GM19452 (cell line): Measurements from ENCODE around the gene PTPRK.
A peak's percentile ranks its signal among the peaks of the same experiment; 100 is the strongest.

Experiments used
- ATAC-seq: cut with Tn5 transposase; IDR thresholded peaks from one replicate; pipeline ENCODE4 v1.9.1; 2021; ENCODE audit not compliant: unreplicated experiment

Gene PTPRK

DNA sequence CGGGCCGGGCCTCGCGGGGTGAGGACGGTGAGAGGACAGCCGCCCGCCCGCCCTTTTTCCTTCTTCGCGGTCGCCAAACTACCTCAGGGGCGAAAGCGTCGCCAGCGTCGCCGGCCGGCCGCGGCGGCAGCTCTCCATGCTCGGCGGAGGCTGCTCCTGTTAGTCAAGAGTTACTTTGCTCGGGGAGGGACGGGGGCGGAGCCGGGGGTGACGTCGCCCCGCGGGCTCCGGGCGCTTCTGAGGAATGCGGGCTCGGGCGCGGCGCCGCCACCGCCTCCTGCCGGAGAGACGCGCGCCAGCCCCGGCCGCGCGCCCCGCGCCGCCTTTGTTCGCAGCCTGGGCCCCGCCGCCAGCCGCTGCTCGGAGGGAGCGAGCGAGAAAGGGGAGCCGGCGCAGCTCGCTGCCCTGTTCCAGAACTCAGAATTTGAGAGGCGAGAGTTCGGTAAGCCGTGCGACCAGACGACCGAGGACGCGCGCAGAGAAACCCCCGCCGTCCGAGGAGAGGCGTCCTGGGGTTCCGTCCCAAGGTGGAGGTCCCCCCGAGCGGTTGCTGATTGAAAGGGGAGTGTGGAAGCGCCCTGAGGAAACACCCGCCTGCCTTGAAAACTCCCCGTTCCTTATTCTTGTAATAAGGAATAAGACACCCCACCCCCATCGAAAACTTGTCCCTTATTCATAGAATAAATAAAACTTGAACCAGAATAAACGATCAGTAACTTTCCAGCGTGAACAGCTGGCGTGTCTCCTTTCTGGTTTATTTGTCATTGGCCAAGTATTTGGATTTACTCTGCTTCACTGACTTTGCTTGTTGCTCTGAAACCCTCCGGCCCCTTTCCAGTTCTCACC is at the start of gene PTPRK:
TSS of gene PTPRK (minus strand) at position 164 of the 846 bp plus-strand sequence. CDS start 241 bp downstream, outside the sequence.
- ATAC-seq, result peak; percentile 83

DNA sequence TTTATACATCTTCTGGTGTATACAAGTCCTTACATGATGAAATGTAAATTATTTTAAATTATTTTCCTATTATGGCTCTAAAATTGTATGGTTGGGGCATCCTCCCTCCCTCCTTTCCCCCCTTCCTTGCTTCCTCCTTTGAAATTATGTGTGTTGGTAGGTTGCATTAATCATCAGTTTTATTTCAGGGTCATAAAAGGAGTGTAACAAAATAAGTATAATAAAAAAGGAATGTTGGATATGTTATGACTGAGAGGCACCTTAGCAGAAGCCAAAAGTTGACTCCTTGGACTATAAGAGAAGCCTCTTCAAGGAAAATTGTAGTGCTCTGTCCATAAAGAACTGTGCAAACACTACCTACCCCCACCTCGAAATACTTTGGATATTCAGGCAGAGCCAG is 46.6 kb upstream of the PTPRK start:
- no peak for ATAC-seq

DNA sequence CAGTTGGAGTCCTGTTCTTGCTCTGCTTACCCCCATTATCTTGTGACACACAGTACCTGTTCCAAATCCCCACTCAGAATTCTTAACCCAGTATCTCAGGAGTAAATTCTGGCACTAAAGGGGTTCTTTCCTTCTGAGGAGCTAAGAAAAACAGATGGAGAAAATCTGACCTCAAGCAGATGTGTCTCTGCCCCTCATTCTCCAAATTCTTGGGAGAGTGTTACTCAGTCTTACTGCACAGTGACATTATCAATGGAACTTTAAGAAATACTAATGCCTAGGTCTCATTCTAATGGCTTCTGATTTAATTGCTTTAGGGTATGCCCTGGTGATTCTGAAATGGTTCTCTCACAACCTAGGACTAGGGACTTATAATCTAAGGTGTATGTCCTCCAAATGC is 40.6 kb upstream of the PTPRK start:
- ATAC-seq, result no peak

DNA sequence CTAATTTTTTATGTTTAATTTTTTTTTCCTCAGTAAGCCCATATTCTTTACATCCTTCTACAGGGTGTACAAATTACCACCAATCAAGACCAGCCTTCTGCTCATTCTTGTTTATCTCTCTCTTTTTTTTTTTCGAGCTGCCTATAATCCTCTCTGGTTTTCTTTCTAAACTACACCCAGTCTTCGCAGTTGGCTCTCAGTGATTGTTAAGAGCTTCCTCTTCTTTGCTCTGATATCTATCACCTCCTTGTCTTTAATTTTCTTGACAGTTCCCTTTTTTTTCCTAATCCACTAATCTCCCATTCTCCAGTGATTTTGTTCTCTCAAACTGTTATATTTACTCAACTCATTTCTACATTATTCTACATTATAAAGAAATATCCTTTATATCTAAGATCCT is 38.5 kb upstream of the PTPRK start:
- ATAC-seq, result no peak

DNA sequence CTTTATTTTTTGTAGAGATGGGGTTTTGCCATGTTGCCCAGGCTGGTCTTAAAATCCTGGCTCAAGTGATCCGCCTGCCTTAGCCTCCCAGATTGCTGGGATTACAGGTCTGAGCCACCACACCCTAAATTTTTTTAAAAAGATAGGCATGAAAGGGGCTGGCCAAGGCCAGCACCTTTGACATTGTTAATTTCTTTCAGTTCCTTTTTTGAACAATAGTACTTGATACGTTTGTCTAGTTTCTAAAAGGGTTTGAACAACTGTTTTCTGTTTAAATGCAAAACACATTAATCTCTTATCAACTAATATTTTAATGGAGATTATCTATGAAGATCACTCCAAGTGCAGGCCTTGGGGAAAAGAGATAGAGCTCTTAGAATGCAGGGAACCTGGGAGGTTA is 37.6 kb upstream of the PTPRK start:
- ATAC-seq, result no peak

DNA sequence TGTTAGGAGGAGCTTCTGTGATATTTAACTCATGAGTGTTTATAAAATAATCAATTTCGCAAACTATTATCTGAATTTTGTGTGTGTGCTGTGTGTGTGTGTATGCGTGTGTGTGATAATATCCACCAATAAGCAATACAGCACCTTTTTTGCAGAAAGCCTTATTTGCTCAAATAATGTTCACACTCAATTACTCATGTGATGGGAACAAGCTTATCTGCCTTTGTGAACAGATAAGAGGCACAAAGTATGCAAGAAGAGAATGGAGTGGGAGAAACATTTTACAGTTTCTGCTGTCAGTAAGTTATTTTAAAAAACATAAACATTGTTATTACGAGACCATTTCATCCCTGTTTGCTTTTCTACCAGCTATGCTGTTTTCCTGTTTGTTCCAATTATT is 36.7 kb upstream of the PTPRK start:
- no peak for ATAC-seq

DNA sequence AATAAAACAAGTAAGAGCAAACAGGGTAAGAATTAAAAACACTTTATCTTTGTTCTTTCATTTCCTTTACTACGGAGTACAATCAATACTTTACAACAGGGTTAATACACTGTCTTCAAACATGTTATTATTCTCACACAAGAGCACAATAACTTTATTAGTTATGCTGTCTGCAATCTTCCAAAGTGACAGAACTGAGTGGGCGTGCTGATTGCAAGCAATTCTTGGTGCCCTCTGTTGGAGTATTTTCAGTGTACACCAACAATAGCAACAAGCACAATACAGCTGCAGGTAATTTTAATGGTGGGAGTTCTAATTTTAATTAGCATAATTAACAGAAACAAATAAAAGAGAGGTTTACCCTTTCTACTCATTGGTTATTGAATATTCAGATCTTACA is 33.9 kb upstream of the PTPRK start:
- ATAC-seq, result no peak

DNA sequence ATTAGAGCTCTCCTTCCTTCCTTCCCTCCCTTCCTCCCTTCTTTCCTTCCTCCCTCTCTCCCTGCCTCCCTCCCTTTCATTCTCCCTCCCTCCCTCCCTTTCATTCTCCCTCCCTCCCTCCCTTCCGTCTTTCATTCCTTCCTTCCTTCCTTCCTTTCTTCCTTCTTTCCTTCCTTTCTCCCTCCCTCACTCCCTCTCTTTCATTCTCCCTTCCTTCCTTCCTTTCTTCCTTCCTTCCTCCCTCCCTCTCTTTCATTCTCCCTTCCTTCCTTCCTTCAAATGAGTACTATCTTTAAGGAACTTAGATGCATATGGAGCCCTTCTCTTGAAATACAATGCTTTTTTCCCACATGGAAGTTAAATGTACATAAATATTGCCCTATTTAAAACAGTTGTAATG is 20.9 kb upstream of the PTPRK start:
- no peak for ATAC-seq

DNA sequence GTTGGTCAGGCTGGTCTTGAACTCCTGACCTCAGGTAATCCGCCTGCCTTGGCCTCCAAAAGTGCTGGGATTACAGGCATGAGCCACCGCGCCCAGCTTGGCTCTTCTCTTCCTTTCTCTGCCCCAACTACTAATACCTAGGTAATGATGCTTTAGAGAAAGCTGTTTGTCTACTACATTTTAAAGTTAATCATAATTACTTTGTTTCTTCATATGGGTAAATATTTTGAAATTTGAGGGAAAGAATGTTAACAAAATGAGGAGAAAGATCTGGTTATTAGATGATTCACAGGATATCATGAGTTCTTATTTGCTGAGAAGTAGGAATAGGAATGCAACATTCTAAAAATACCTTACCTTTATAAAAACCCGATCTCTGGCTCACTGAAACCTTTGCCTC is 18.4 kb upstream of the PTPRK start:
- no peak for ATAC-seq

DNA sequence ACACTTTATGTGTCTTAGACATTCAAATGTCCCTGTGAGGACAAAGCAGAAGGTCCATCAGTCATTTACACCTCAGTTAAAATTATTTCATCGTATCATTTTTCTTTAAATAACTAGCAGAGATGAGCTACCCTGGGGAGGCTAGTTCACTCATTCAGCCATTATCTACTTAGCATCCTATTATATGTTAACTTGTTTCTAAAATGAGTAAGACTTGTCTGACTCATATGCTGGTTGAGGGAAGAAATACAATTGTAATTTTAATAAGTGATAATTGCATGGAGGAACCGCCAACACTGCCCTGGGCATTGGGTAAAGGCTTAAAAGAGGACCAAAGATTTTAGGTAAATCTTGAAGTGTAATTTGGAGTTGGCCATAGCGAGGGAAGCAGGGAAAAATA is 12.4 kb upstream of the PTPRK start:
- ATAC-seq, result no peak

DNA sequence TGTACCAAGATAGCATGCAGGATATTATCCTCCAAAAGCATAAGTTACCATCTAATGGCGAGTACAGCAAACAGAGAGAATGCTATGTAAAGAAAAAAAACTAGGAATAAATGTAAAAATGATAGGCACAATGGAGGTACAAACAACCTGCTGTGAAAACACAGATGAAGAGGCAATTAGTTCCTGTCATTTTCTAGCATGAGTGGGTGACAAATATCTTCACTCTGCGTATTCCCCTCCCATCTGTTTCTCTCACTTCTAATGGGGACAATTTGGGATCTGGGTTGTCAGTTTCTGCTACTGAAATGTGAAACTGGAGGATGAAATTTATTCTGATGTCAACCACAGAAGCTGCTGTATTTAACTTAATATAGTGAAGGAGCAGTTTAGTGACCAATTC is 11.7 kb upstream of the PTPRK start:
- ATAC-seq, result no peak

DNA sequence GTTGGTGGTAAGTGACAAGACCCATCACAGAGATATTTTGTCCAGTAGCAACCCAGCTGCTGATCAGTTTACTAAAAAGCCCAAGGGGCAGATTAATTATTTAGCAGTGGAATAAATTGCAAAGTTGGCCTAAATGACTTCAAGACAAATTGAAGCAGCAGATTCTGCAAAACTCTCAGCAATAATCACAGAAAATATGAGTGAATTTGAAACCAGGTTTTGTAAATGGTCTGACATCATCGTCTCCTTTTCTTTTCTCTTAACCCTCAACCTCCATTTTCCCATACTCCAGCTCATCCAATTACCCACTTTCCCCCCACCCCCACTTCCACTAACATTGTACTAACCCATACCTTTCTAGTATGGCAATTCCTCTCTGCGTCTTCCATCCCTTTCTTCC is 11.3 kb upstream of the PTPRK start:
- ATAC-seq, result no peak

DNA sequence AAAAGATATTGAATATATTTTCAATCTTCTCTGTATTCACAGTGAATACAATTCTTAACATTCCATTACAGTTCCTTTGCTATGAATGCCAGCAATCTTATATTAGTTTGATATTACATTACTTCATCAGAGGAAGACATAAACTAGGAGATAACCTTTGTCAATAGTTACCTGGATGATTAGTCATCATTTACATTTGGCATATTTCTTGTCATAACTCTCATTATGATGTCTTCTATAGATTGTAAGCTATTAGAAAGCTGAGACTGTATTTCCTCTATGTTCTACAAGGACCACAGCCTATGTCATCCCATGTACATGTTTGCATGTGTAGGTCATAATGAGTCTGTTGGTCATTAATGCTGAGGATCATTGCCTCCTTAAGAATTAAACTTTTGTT is 7.8 kb upstream of the PTPRK start:
- no peak for ATAC-seq

DNA sequence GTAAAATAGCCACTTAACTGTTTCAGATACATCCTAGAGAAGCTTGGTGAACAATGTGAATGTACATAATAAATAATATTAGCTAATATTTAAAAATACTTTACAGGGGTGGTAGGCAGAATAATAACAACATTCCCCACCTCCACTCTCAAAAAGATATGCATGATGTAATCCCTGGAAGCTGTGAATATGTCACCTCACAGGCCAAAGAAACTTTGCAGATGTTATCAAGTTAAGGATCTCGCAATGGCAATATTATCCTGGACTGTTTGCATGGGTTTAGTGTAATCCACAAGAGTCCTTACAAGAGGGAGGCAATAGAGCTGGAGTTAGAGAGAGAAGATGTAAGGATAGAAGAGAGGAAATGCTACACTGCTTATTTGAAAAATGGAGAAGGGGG is 7.0 kb upstream of the PTPRK start:
- ATAC-seq, result no peak

DNA sequence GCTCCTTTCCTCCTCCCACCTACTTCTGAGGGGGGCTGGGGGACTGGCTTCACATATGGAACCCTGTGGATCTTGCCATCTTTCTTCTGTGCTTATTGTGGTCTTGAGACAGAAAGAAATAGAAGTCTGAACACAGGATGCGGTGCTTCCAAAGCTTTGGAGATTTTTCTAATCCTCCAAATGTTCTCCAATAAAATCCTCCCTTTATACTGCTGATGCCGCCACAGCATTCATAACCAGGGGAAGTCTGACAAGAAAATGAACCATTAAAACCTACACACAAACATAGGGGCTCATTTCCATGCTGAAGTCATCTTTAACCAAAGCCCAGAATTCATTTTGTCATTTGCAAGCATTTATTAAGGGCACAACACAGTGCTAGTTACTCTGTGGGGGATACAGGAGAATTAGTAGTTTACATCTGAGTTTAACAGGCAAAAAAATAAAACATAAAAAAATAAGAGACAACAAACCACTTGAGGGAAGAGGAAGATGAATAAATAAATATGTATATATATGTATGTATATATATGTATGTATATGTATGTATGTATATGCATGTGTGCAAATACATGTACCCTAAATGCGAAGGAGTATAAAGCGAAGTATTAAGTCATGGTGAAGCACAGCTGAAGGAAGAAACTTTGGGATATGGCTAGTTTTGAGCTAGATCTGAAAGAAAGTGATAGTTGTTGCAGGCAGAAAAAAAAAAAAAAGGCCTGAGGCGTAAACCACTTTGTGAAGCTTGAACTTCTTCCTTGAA is 5.9 kb upstream of the PTPRK start:
- no peak for ATAC-seq

DNA sequence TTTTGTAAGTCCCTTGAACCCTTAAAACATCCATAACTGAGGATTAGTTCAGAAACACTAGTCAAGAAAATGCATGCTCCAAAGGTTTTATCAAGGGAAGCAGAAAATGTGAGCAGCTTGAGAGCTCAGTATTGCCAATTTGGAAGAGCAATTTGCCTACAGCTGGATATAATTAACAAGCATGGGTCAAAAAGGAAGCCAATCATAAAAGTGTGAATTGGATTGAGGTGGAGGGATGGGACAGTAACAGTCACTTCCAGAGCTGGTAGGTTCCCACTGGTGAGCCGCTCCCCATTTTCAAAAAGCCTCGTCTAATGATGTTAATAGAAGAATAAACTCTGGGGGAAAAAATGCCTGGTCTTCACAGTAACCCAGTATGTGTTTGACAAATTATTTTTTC is 5.0 kb upstream of the PTPRK start:
- ATAC-seq, result no peak

DNA sequence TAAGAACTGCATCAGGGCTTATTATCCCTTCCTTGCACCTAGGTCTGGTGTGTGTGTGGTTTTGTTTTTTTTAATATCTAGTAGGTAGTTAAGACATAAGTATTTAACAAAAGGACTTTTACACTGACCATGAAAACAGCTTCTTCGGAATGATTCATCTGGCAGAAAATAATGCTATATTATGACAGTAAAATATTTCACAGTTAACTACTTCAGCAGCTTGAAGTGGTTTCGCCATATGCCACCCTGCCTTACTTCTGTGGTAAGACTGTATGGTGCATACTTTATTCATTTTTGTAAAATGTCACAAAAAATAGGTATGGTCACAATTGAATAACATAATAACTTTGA is 858 bp upstream of the PTPRK start:
- ATAC-seq, result no peak

DNA sequence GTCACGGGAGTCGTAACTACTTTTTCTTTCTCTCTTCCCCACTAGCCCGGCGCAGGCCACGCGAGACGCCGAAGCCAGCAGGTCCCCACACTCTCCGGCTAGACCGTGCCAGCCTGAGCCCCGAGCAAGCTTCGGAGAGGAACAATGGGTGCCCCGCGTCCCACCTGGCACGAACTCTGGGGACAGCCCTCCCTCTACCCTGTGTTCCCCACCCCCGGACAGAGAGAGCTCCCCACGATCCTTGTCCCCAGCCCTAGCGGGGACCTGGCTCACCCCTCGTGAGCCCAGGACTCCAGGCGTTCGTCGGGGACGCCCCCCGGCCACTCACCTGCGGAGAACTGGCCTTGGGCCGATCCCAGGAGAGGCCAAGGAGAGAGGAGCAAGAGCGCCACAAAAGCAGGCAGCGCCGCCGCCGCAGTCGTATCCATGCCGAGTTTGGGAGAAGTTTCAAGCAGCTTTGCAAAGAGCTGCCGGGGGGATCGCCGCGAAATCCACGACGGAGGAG is 416 bp downstream of the PTPRK start:
- peak; percentile 27 for ATAC-seq

DNA sequence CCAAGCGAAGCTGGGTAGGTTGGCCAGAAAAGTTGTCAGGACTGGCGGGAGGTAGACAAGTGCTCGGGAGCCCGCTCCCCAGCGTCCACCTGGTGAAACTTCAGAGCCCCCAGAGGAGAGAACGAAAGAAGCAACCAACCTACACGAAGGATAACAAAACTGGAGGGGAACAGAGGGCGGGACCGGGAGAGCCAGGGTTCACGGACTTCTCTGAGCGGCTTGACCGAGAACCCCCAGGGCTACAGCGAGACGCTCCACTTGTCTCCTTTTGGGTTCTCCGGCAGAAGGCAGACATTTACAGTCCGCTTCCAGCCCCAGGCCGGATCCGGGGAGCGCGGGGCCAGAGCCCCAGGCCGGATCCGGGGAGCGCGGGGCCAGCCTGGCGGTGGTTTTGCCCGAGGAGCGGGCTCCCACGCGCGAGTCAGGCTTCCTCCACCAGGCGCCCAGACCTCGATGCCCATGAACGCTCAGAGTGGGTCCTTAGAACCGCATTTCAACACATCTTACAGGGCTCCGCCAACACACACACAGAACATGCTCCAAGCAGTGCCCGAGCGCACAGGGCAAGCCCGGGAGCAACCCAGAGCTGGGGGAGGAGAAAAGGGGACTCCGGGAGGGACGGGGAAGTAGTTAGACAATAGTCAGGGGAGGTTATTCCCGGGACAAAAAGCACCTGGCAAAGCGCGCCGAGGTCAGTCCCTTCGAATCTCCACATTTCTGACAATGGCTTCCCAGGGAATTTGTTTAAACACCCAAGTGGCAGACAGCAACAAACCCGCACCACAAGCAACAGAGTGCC is 1.1 kb downstream of the PTPRK start:
- no peak for ATAC-seq

DNA sequence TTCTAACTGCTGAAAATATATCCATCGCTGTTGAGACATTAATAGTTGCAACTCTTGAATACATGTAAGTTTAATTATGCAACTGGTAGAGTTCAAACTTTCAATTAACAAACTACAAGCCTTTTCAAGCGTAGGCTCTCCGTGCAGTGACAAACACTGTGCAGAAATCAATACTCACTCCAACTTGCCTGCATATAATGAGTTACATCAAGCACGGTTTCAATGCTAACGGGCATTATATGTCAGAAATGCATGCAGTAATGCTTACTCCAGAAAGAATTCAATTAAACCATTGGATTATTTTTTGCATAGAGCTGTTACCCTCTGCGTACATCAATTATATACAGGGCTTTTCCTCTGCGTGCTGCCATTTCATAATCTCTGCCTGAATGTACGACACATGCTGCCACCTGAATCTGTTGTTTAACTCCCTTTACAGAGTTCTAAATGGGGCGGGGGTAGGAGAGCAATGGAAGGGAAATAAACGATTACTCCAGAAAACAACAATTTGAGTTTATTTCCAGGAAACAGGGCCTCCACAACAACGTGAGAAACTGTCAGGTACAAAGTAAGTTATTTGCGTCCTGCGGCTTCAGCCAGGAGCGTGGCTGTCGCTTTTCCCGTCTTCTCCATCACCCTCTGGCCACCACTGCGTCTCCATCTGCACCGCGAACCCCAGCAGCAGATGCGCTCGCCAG is 1.8 kb downstream of the PTPRK start:
- ATAC-seq, result no peak

DNA sequence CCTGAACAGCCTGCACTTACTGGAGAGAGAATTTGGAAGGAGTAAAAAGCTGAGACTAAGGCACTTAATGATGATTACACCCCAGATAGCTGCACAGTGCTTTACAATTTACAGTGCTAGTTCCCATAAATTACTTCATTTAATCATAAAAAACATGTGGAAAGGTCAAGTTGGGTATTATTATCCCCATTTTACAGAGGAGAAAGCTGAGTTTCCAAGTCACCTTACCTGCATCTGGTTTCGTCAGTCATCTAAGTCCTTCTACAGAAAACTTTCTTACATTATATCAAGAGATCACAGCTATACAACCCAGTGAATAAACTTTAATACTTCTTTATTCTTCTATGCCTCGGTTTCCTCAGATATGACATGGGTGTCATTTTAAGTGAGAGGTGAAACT is 3.3 kb downstream of the PTPRK start:
- no peak for ATAC-seq
